ENCODE data around the gene ARRDC2. TPM values are rescaled to one million over a fixed set of nuclear protein-coding genes. Genes with fewer than 3 reads are reported as not detected.

ARRDC2 gene
- 34.5 TPM for total RNA-seq

GRCh38 chr19:18007917-18008673 is at the start of gene ARRDC2:
TSS of gene ARRDC2 (plus strand) at chr19:18008170. CDS start at chr19:18008311, 141 bp downstream.

GRCh38 chr19:17966550-17967256 is 41.3 kb upstream of the ARRDC2 start, which contains the start of gene KCNN1:
TSS of gene KCNN1 (plus strand) at chr19:17967107. CDS start at chr19:17973889, 6,782 bp downstream.

Other genes with a start within 250 kb of the ARRDC2 start
- 1.2 TPM for gene B3GNT3, start 213.0 kb upstream of the ARRDC2 start, total RNA-seq
- not detected for gene INSL3, start 186.7 kb upstream of the ARRDC2 start, total RNA-seq
- 3.4 TPM for gene JAK3, start 160.2 kb upstream of the ARRDC2 start, total RNA-seq
- 626 TPM for gene RPL18A, start 148.3 kb upstream of the ARRDC2 start, total RNA-seq
- not detected for gene SLC5A5, start 136.2 kb upstream of the ARRDC2 start, total RNA-seq
- 50.0 TPM for gene CCDC124, start 75.2 kb upstream of the ARRDC2 start, total RNA-seq
- gene KCNN1, start 41.1 kb upstream of the ARRDC2 start, total RNA-seq: 11.1 TPM
- gene IL12RB1, start 78.8 kb downstream of the ARRDC2 start, total RNA-seq: 0.38 TPM
- 6.6 TPM for gene MAST3, start 89.6 kb downstream of the ARRDC2 start, total RNA-seq
- gene PIK3R2, start 145.0 kb downstream of the ARRDC2 start, total RNA-seq: 42.6 TPM
- gene IFI30, start 165.6 kb downstream of the ARRDC2 start, total RNA-seq: 5.8 TPM
- 9.4 TPM for gene MPV17L2, start 185.0 kb downstream of the ARRDC2 start, total RNA-seq
- gene RAB3A, start 195.9 kb downstream of the ARRDC2 start, total RNA-seq: 21.1 TPM
- 3.8 TPM for gene PDE4C, start 218.3 kb downstream of the ARRDC2 start, total RNA-seq

All from camera-type eye (tissue), 1 donor.